ENCODE measurements around the gene HPD. TPM values are rescaled to one million over a fixed set of nuclear protein-coding genes. Genes with fewer than 3 reads are reported as not detected.
"Not testable (repeated sequence)": the region's sequence is repeated elsewhere in the genome, so short reads cannot be mapped to it uniquely, and the experiment has no call there.

The HPD gene
- total and polyA plus RNA-seq, 2 donors (not counting 1 experiment from before 2014, with no cell fraction given): 0.17 to 0.36 TPM

GRCh38 chr12:121883315-121883660, 24.6 kb upstream of the HPD start:
- Histone ChIP-seq H3K4me2 (ENCODE audit: extremely low read depth, insufficient read depth, low read length) (no peak overlapping the region), H3K4me1 (ENCODE audit: control insufficient read depth, extremely low read depth, insufficient read depth, low read length) (no peaks in the 10 kb centered on the region), H3K79me2 (ENCODE audit: control insufficient read depth, insufficient read depth, low read length) (no peaks in the 10 kb centered on the region), H3K9ac (ENCODE audit: insufficient read depth, low read length) (no peak overlapping the region), H3K9me3 (ENCODE audit: control insufficient read depth, insufficient read depth, low read depth, low read length) (no peaks in the 10 kb centered on the region), H3K36me3 (ENCODE audit: control insufficient read depth, insufficient read depth, low read length) (no peaks in the 10 kb centered on the region), H3K4me3 (replicated peaks in 1 of 4; ENCODE audit: control extremely low read depth in 1 of 4, insufficient read depth in 1 of 4, low read depth in 3 of 4, low read length in 4 of 4) (no peak overlapping the region), H3K27ac (ENCODE audit: insufficient read depth, low read length) (no peak overlapping the region), H3K27me3 (ENCODE audit: control insufficient read depth, insufficient read depth, low read length) (no peaks in the 10 kb centered on the region), H4K20me1 (ENCODE audit: control insufficient read depth, extremely low read depth, insufficient read depth, low read length) (no peaks in the 10 kb centered on the region), H2AFZ (ENCODE audit: low read length) (no peak overlapping the region)
- TF ChIP-seq EZH2 (IDR thresholded peaks at IDR 0.05; ENCODE audit: low read length, missing control alignments) (no peak), CTCF (conservative IDR thresholded peaks at IDR 0.05 in 1 of 2, IDR thresholded peaks at IDR 0.05 in 1 of 2; ENCODE audit: low read depth in 1 of 2, low read length in 2 of 2) (no peak)
- DNase-seq (ENCODE audit: low read depth in 2 of 2): no peak

- not testable (repeated sequence) for H3K79me2 ChIP-seq (ENCODE audit: control insufficient read depth, insufficient read depth, low read length); H3K9me3 ChIP-seq (ENCODE audit: control insufficient read depth, insufficient read depth, low read depth, low read length); DNase-seq (ENCODE audit: low read depth in 2 of 2); H3K36me3 ChIP-seq (ENCODE audit: control insufficient read depth, insufficient read depth, low read length); H3K27me3 ChIP-seq (ENCODE audit: control insufficient read depth, insufficient read depth, low read length); H4K20me1 ChIP-seq (ENCODE audit: control insufficient read depth, extremely low read depth, insufficient read depth, low read length); H3K4me2 ChIP-seq (ENCODE audit: extremely low read depth, insufficient read depth, low read length); H3K27ac ChIP-seq (ENCODE audit: insufficient read depth, low read length); H3K4me1 ChIP-seq (ENCODE audit: control insufficient read depth, extremely low read depth, insufficient read depth, low read length); H2AFZ ChIP-seq (ENCODE audit: low read length); H3K4me3 ChIP-seq (replicated peaks in 1 of 4; ENCODE audit: control extremely low read depth in 1 of 4, insufficient read depth in 1 of 4, low read depth in 3 of 4, low read length in 4 of 4); H3K9ac ChIP-seq (ENCODE audit: insufficient read depth, low read length)
Measured at GRCh38 chr12:121876080-121876447, 17.4 kb upstream of the HPD start.

- Histone ChIP-seq H3K9me3 (ENCODE audit: control insufficient read depth, insufficient read depth, low read depth, low read length) (no peaks in the 10 kb centered on the region), H2AFZ (ENCODE audit: low read length) (no peak overlapping the region), H3K36me3 (ENCODE audit: control insufficient read depth, insufficient read depth, low read length) (no peaks in the 10 kb centered on the region), H3K9ac (ENCODE audit: insufficient read depth, low read length) (no peak overlapping the region), H3K27me3 (ENCODE audit: control insufficient read depth, insufficient read depth, low read length) (no peaks in the 10 kb centered on the region), H3K4me1 (ENCODE audit: control insufficient read depth, extremely low read depth, insufficient read depth, low read length) (peaks cover 6% of the 10 kb centered on the region), H4K20me1 (ENCODE audit: control insufficient read depth, extremely low read depth, insufficient read depth, low read length) (no peaks in the 10 kb centered on the region), H3K4me3 (replicated peaks in 1 of 4; ENCODE audit: control extremely low read depth in 1 of 4, insufficient read depth in 1 of 4, low read depth in 3 of 4, low read length in 4 of 4) (no peak overlapping the region), H3K27ac (ENCODE audit: insufficient read depth, low read length) (no peak overlapping the region), H3K4me2 (ENCODE audit: extremely low read depth, insufficient read depth, low read length) (no peak overlapping the region), H3K79me2 (ENCODE audit: control insufficient read depth, insufficient read depth, low read length) (no peaks in the 10 kb centered on the region)
- no peak for DNase-seq (ENCODE audit: low read depth in 2 of 2)
- TF ChIP-seq CTCF (conservative IDR thresholded peaks at IDR 0.05 in 1 of 2, IDR thresholded peaks at IDR 0.05 in 1 of 2; ENCODE audit: low read depth in 1 of 2, low read length in 2 of 2): no peak
- TF ChIP-seq EZH2 (IDR thresholded peaks at IDR 0.05; ENCODE audit: low read length, missing control alignments): no peak
Measured at GRCh38 chr12:121875582-121875981, 16.9 kb upstream of the HPD start.

- Histone ChIP-seq H3K9ac (ENCODE audit: insufficient read depth, low read length) (no peak overlapping the region), H3K9me3 (ENCODE audit: control insufficient read depth, insufficient read depth, low read depth, low read length) (no peaks in the 10 kb centered on the region), H4K20me1 (ENCODE audit: control insufficient read depth, extremely low read depth, insufficient read depth, low read length) (no peaks in the 10 kb centered on the region), H3K79me2 (ENCODE audit: control insufficient read depth, insufficient read depth, low read length) (no peaks in the 10 kb centered on the region), H3K4me2 (ENCODE audit: extremely low read depth, insufficient read depth, low read length) (no peak overlapping the region), H3K36me3 (ENCODE audit: control insufficient read depth, insufficient read depth, low read length) (no peaks in the 10 kb centered on the region), H3K27me3 (ENCODE audit: control insufficient read depth, insufficient read depth, low read length) (no peaks in the 10 kb centered on the region), H3K4me1 (ENCODE audit: control insufficient read depth, extremely low read depth, insufficient read depth, low read length) (peaks cover 6% of the 10 kb centered on the region), H3K27ac (ENCODE audit: insufficient read depth, low read length) (no peak overlapping the region), H2AFZ (ENCODE audit: low read length) (no peak overlapping the region), H3K4me3 (replicated peaks in 1 of 4; ENCODE audit: control extremely low read depth in 1 of 4, insufficient read depth in 1 of 4, low read depth in 3 of 4, low read length in 4 of 4) (no peak overlapping the region)
- TF ChIP-seq CTCF (conservative IDR thresholded peaks at IDR 0.05 in 1 of 2, IDR thresholded peaks at IDR 0.05 in 1 of 2; ENCODE audit: low read depth in 1 of 2, low read length in 2 of 2) (no peak), EZH2 (IDR thresholded peaks at IDR 0.05; ENCODE audit: low read length, missing control alignments) (no peak)
- no peak for DNase-seq (ENCODE audit: low read depth in 2 of 2)
Measured at GRCh38 chr12:121874071-121874470, 15.4 kb upstream of the HPD start.

Data from fibroblast of lung (primary cell).